ENCODE results near the gene CLTCL1.
"Not testable (repeated sequence)": the region's sequence is repeated elsewhere in the genome, so short reads cannot be mapped to it uniquely, and the experiment has no call there.

Gene CLTCL1

GRCh38 chr22:19216579-19216978 is 74.9 kb downstream of the CLTCL1 start:
- DNase-seq: no peak

GRCh38 chr22:19215360-19215759 is 76.2 kb downstream of the CLTCL1 start:
- no peak for DNase-seq

- DNase-seq: no peak
Observed at GRCh38 chr22:19214078-19214473, 77.4 kb downstream of the CLTCL1 start.

GRCh38 chr22:19213442-19214077 is 78.0 kb downstream of the CLTCL1 start:
- DNase-seq: no peak

- no peak for DNase-seq
Observed at GRCh38 chr22:19213001-19213400, 78.5 kb downstream of the CLTCL1 start.

GRCh38 chr22:19212302-19212870 is 79.1 kb downstream of the CLTCL1 start:
- no peak for DNase-seq

- no peak for DNase-seq
Observed at GRCh38 chr22:19210188-19210587, 81.3 kb downstream of the CLTCL1 start.

- DNase-seq: no peak
Observed at GRCh38 chr22:19208287-19208847, 83.2 kb downstream of the CLTCL1 start.

GRCh38 chr22:19207884-19208283 is 83.6 kb downstream of the CLTCL1 start:
- DNase-seq: no peak

- DNase-seq: no peak
Observed at GRCh38 chr22:19207401-19207808, 84.1 kb downstream of the CLTCL1 start.

GRCh38 chr22:19206287-19206686 is 85.2 kb downstream of the CLTCL1 start:
- DNase-seq: no peak

- no peak for DNase-seq
Observed at GRCh38 chr22:19204640-19205039, 86.9 kb downstream of the CLTCL1 start.

- peak; percentile 38 for DNase-seq
Observed at GRCh38 chr22:19203834-19204233, 87.7 kb downstream of the CLTCL1 start.

GRCh38 chr22:19202799-19203186 is 88.7 kb downstream of the CLTCL1 start:
- not testable (repeated sequence) for DNase-seq

GRCh38 chr22:19201869-19202798 is 89.4 kb downstream of the CLTCL1 start:
- no peak for DNase-seq

GRCh38 chr22:19201130-19201868 is 90.2 kb downstream of the CLTCL1 start:
- DNase-seq: no peak

- no peak for DNase-seq
Observed at GRCh38 chr22:19199479-19199878, 92.0 kb downstream of the CLTCL1 start.

- DNase-seq: no peak
Observed at GRCh38 chr22:19197997-19198865, 93.3 kb downstream of the CLTCL1 start.

- no peak for DNase-seq
Observed at GRCh38 chr22:19196841-19197612, 94.5 kb downstream of the CLTCL1 start.

GRCh38 chr22:19195796-19196731 is 95.5 kb downstream of the CLTCL1 start:
- no peak for DNase-seq
